NT2/D1 (cell line): ENCODE data around the gene KRT72.

Experiments used
- DNase-seq: peaks from one replicate; pipeline ENCODE4 v3.0.0-alpha.2; 2011; ENCODE audit warnings: low read depth, low spot score
- H3K27me3 ChIP-seq: 2 replicates; pipeline ENCODE4 v1.6.0; 2011; ENCODE audit warnings: mild to moderate bottlenecking; ENCODE audit not compliant: insufficient read length, insufficient read depth
- H3K36me3 ChIP-seq: 2 replicates; pipeline ENCODE4 v1.6.1; 2011; ENCODE audit warnings: mild to moderate bottlenecking, low read length, mixed read lengths; ENCODE audit not compliant: insufficient read depth, insufficient read length
- H3K4me1 ChIP-seq: 2 replicates; pipeline ENCODE4 v1.5.1; 2011; ENCODE audit not compliant: insufficient read depth, insufficient read length
- H3K4me3 ChIP-seq: 2 replicates; pipeline ENCODE4 v1.5.1; 2011; ENCODE audit warnings: low read depth; ENCODE audit not compliant: insufficient read length
- H3K9ac ChIP-seq: 2 replicates; pipeline ENCODE4 v1.6.0; 2011; ENCODE audit warnings: low read depth; ENCODE audit not compliant: insufficient read length
- H3K9me3 ChIP-seq: 2 replicates; pipeline ENCODE4 v1.5.1; 2011; ENCODE audit warnings: mild to moderate bottlenecking, low read length; ENCODE audit not compliant: insufficient read depth
- SUZ12 ChIP-seq: IDR thresholded peaks from 2 replicates; pipeline ENCODE4 v1.6.1; 2011; ENCODE audit not compliant: insufficient read length, insufficient read depth; ENCODE audit errors: extremely low read depth
- YY1 ChIP-seq: IDR thresholded peaks from 2 replicates; pipeline ENCODE4 v1.6.1; 2011; ENCODE audit not compliant: insufficient read length, insufficient read depth
- ZNF274 ChIP-seq: IDR thresholded peaks from 2 replicates; pipeline ENCODE4 v1.6.1; 2011; ENCODE audit warnings: mild to moderate bottlenecking, low read depth, low read length

Gene KRT72

DNA sequence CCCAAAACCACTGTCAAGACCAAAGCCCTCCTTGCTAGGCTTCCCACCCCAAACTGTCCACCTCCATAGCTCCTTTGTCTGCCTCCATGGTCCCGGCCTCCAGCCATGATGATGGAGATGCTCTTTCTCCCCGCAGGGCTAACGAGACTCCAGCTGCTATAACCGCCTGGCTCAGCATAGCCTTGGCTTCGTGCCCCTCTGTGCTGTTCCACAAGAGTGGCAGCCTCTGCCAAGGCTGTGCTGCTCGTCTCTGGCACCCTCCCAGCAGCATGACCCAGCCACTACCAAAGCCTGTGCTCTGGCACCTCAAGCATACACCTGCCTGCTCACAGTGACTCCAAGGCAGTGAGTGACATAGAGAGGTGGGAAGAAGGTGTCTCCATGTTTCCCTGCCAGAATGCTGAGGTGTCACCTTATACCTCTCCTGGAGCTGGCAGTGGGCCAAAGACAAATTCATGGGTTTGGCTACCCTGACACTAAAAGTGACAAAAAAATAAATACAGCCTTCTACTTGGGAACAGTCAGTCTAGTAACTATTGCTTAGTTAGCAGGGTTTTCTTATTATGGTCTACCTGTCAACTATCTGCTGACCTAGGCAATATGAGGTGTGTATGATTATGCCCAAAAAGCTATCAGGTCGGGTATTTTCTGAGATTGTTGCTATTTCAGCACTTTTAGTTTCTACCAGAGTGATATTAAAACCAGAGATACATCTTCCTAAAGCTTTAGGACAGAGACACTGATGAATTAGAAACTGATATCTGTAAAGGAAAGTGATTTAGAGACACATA, 33.2 kb upstream of the KRT72 start:
- Histone ChIP-seq H3K36me3 (no peaks in the 10 kb centered on the region), H3K9me3 (no peaks in the 10 kb centered on the region), H3K4me3 (no peak overlapping the region), H3K9ac (no peak overlapping the region), H3K27me3 (no peaks in the 10 kb centered on the region), H3K4me1 (no peaks in the 10 kb centered on the region)
- TF ChIP-seq ZNF274 (no peak), YY1 (no peak), SUZ12 (no peak)
- no peak for DNase-seq

DNA sequence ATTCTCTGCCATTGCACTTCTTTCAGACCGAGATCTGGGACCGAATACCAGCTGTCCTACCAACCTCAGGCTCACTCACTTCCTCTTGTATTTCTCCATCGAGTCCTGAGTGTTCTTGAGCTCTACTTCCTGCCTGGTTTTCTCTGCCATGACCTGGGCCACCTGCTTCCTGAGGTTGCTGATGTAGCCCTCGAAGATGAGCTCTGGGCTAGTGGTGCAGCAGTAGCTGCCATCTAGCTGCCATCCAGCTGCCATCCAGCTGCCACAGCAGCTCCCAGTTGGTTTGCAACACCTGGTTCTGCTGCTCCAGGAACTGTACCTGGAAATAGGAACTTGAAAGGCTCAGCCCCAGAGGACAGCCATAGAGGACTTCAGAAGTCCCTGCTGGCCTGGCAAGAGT, 32.1 kb upstream of the KRT72 start:
- H3K4me3 ChIP-seq: no peak overlapping the region
- H3K36me3 ChIP-seq: no peaks in the 10 kb centered on the region
- TF ChIP-seq ZNF274: no peak
- TF ChIP-seq SUZ12: no peak
- TF ChIP-seq YY1: no peak
- no peaks in the 10 kb centered on the region for H3K9me3 ChIP-seq
- no peaks in the 10 kb centered on the region for H3K27me3 ChIP-seq
- H3K4me1 ChIP-seq: no peaks in the 10 kb centered on the region
- no peak overlapping the region for H3K9ac ChIP-seq
- DNase-seq: no peak

DNA sequence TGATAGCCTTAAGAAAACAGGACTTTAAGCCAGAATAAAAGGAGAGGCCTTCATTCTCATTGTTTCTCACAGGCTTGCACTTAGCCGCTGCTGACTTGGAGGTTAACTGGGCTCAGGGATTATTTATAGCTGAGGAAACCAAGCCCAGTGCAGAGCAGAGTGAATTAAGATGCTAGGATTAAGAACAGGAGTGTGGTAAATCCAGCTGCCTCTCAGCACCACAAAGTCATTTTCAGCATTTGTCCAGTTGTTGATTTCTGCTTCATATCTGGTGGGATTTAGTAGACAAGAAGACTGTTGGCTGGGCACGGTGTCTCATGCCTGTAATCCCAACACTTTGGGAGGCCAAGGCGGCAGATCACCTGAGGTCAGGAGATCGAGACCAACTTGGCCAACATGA, 31.4 kb upstream of the KRT72 start:
- Histone ChIP-seq H3K4me3 (no peak overlapping the region), H3K9me3 (no peaks in the 10 kb centered on the region), H3K36me3 (no peaks in the 10 kb centered on the region), H3K4me1 (no peaks in the 10 kb centered on the region), H3K27me3 (no peaks in the 10 kb centered on the region), H3K9ac (no peak overlapping the region)
- DNase-seq: no peak
- TF ChIP-seq SUZ12: no peak
- no peak for TF ChIP-seq YY1

DNA sequence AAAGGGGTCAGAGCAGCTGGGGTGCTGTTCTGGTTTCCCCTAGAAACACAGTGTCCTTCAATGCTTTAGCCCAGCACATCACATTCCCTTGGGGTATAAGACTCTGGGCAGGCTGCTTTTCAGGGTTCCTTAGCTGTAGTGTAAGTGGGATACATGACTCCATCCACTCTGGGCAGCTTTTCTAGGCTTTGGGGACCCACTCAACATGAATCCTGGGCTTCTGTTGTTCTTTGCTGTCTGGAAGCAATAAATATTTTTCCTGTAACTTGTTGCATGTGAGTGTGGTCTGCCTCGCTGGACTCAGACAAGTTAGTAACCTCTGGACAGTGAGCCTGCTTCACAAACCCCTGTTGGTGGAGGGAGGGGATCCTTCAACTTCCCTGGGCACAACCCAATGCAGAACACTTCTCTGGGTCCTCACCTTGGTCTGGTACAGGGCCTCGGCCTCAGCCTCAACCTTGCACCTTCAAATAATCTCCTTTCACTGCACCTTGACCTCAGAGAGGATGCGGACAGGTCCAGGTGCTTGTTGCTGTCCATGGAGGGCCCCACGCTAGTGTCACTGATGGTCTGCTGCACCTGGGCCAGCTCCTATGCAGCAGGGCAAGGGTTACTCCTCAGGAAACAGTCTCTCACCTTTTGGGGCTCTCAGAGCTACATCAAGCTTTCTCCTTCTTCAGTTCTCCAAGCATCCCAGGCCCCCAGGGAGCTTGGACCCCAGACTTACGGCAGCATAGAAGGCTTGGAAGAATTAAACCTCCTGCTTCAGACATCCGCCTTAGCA, 30.6 kb upstream of the KRT72 start:
- Histone ChIP-seq H3K9me3 (no peaks in the 10 kb centered on the region), H3K4me1 (no peaks in the 10 kb centered on the region), H3K36me3 (no peaks in the 10 kb centered on the region), H3K27me3 (no peaks in the 10 kb centered on the region), H3K4me3 (no peak overlapping the region), H3K9ac (no peak overlapping the region)
- TF ChIP-seq SUZ12 (no peak), YY1 (no peak), ZNF274 (no peak)
- DNase-seq: no peak

DNA sequence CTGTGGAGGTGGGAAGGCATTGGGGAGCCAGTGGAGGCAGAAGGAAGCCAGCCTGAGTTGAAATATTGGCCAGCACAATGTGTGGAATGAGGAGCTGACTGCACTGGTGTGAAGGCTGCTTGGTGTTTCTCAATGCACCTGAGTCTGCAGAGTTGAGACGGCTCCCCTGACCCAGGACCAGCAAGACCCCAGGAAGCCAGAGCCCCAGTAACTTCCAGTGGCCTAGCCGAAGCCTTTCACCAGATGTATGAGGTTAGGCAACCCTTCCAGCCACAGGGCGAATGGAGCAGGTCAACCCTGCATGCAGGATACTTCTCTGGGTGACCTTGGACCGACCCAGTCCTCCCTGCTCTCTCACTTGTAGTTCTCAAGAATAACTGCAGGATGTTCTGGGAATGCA, 30.0 kb upstream of the KRT72 start:
- no peak overlapping the region for H3K4me3 ChIP-seq
- H3K9me3 ChIP-seq: no peaks in the 10 kb centered on the region
- no peak overlapping the region for H3K9ac ChIP-seq
- H3K27me3 ChIP-seq: no peaks in the 10 kb centered on the region
- no peaks in the 10 kb centered on the region for H3K4me1 ChIP-seq
- no peak for DNase-seq
- TF ChIP-seq ZNF274 (no peak), YY1 (no peak), SUZ12 (no peak)
- no peaks in the 10 kb centered on the region for H3K36me3 ChIP-seq

DNA sequence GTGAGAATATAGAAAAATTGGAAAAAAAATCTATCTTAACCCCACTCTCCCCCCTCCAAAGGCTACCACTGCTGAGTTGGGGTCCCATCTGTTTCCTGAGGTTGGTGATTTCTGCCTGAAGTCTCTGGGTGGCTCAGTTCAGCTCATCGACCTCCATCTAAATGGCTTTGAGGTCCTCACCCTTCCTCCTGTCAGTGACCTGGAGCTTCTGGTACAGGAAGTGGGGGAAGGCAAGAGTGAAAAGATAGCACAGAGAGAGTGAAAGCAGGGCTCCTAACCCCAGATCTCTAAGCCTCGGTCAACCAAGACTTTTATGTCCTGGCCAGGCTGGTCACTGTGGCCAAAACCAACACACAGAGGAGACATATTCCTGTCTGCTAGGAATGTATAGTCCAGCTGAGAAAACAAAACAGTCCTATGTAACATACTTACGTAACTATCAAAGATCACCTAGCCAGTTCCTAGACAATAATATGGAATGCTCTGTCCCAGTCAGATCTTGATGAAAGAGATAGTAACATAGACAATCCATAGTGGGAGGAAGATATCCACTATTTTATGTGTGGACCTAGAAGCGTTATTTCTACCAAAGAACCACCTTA, 29.4 kb upstream of the KRT72 start:
- H3K9ac ChIP-seq: no peak overlapping the region

DNA sequence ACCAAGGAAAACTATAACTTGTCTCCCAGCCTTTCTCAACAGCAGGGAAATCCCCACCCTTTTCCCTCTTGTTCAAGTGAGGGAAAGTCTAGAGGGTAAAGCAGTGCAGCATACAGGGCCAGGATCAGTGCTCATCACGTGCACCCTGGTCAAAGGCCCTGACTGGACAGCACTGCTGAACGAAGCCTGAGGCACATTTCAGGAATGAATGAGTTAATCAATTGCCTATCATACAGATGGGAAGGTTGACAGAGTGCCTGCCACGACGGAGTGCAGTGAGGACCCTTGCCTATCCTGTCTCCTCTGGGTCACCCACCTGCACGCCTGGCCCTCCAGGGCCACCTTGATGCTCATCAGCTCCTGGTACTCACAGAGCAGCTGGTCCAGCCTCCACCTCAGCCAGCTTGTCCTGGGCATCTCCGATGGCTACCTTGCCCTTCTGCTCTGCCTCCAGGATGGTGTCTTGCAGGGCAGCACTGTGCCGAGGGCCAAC, 28.8 kb upstream of the KRT72 start:
- Histone ChIP-seq H3K27me3 (no peaks in the 10 kb centered on the region), H3K9ac (no peak overlapping the region), H3K36me3 (no peaks in the 10 kb centered on the region), H3K4me1 (no peaks in the 10 kb centered on the region), H3K9me3 (no peaks in the 10 kb centered on the region), H3K4me3 (no peak overlapping the region)
- DNase-seq: no peak
- TF ChIP-seq SUZ12 (no peak), YY1 (no peak), ZNF274 (no peak)

More for the DNA sequence above, 29.4 kb upstream of the KRT72 start:
- TF ChIP-seq ZNF274: no peak
- TF ChIP-seq SUZ12: no peak
- Histone ChIP-seq H3K9me3 (no peaks in the 10 kb centered on the region), H3K27me3 (no peaks in the 10 kb centered on the region), H3K36me3 (no peaks in the 10 kb centered on the region), H3K4me3 (no peak overlapping the region), H3K4me1 (no peaks in the 10 kb centered on the region)
- no peak for DNase-seq
